Stimulated activated memory B cell treated with anti-CD40 and anti-IgM and Interleukin-4, amounts not matched to agents 10 μg/mL and 1 μg/mL and 100 μg/mL, for 72 hours (primary cell): ENCODE measurements around the gene ACVR1B.
A peak's percentile ranks its signal among the peaks of the same experiment; 100 is the strongest.

ENCODE experiments used
- ATAC-seq: fragments of 150-1000 bp; cut with Tn5 transposase; 2 replicates; pipeline ENCODE4 v1.10.0; 2021
- H3K27ac Mint-ChIP-seq: one replicate; pipeline ENCODE4 v1.8.0; 2022; ENCODE audit warnings: mild to moderate bottlenecking, mixed read lengths
- H3K27me3 Mint-ChIP-seq: one replicate; pipeline ENCODE4 v1.8.0; 2022; ENCODE audit warnings: mixed read lengths
- H3K36me3 Mint-ChIP-seq: one replicate; pipeline ENCODE4 v1.8.0; 2022; ENCODE audit warnings: mixed read lengths
- H3K4me1 Mint-ChIP-seq: one replicate; pipeline ENCODE4 v1.8.0; 2022; ENCODE audit warnings: mixed read lengths
- H3K4me3 Mint-ChIP-seq: one replicate; pipeline ENCODE4 v1.8.0; 2022; ENCODE audit warnings: mild to moderate bottlenecking, moderate library complexity, mixed read lengths
- H3K9me3 Mint-ChIP-seq: one replicate; pipeline ENCODE4 v1.8.0; 2022; ENCODE audit warnings: mixed read lengths

The ACVR1B gene

DNA sequence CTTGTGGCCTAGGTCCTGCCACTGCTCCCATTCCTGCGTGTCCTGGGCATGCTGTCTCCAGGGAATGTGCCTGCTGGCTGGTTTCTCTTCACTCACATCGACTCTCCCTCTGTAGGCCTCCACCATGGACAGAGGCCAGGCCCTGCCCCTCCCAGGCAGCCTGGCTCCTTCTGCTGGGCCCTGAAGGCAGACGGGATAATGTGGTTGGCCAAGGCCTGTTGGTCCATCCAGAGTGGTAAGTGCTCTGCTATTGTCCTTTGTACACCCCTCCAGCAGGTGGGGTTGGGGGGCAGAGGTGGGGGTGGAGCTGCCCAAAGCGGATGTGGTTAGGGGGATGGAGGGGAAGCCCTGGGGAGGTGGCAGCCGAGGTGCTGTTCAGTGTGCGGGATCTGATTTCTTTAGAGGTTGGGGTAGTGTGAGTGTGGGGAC lies 90.2 kb downstream of the ACVR1B start:
- H3K9me3 Mint-ChIP-seq = no peaks in the 10 kb centered on the region
- peak; percentile 53 for ATAC-seq

DNA sequence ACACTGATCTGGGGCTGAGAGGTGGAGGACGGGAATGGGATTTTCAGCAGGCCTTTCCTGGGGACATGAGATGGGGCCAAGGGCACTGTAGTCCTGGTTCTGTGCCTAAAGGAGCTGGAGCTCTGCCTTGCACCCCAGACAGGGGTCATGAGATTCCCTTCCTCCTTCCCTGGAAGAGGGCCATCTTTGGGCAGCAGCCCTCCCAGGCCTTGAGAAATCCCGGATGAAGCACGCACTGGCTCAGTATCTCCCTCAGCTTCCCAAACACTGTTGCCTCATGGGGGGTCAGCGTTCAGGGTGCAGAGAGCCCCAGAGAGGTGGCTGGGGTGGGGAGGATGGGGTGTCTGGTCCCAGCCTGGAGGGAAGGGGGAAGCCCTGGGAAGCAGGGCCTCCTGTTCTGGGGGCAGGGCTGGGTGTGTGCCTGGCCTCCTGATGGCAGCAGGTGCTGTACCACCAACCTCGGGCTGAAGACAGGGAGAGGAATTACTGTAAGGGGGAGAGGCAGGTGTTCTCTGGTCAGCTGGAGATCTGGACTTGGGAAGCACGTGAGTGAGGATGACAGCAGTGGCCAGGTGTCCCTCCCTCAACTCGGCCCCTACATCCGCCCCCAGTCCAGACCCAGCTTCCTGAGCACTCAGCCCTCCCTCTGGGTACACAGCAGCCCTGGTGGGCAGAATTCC lies 91.3 kb downstream of the ACVR1B start:
- no peak for ATAC-seq
- H3K36me3 Mint-ChIP-seq = peaks cover 6% of the 10 kb centered on the region
- peaks cover 54% of the 10 kb centered on the region for H3K4me1 Mint-ChIP-seq
- H3K27ac Mint-ChIP-seq = no peak overlapping the region
- H3K27me3 Mint-ChIP-seq = no peaks in the 10 kb centered on the region
- no peaks in the 10 kb centered on the region for H3K9me3 Mint-ChIP-seq
- no peak overlapping the region for H3K4me3 Mint-ChIP-seq

More for the DNA sequence above, 90.2 kb downstream of the ACVR1B start:
- peaks cover 59% of the 10 kb centered on the region for H3K4me1 Mint-ChIP-seq
- no peaks in the 10 kb centered on the region for H3K27me3 Mint-ChIP-seq
- peak overlapping the region; percentile 51 for H3K4me3 Mint-ChIP-seq
- H3K36me3 Mint-ChIP-seq = peaks cover 6% of the 10 kb centered on the region
- H3K27ac Mint-ChIP-seq = peak overlapping the region; percentile 65

DNA sequence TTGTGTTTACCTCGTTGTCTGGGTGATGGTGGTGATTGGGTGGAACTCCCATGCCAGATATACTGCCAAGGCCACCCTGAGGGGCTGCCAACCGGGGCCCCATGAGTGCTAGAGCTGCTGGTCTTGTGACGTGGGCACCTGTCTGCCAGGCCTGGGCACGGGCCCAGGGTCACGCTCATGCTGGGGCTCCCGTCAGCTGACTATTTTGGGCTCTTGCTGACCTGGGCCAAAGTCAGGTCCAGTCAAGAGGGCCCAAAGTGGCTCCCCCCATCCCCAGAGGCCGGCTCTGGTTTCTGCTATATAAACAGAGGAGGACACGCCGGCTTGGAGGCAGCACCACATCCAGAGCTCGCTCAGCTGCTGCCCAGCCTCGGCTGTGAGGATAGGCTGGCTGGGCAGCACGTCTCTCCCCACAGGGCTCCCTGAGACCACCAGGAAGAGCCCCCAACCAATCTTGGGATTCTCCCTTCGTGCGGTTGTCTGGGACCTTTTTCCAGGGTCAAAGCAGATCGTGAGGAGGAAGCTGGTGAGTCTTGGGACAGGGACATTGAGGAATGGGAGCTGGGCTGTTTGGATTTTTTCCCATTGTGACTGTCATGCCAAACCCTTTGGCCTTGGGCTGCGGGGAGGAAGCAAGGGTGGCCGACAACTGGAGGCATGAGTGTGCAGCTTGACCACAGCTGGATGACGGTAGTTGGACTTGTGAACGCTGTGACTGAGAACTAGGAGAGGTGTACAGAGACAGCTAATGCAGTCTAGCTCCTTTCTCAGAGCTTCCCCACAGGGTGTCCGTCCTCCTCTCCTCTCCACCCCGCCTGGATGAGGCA lies 92.1 kb downstream of the ACVR1B start:
- no peak for ATAC-seq
- peaks cover 48% of the 10 kb centered on the region for H3K4me1 Mint-ChIP-seq

DNA sequence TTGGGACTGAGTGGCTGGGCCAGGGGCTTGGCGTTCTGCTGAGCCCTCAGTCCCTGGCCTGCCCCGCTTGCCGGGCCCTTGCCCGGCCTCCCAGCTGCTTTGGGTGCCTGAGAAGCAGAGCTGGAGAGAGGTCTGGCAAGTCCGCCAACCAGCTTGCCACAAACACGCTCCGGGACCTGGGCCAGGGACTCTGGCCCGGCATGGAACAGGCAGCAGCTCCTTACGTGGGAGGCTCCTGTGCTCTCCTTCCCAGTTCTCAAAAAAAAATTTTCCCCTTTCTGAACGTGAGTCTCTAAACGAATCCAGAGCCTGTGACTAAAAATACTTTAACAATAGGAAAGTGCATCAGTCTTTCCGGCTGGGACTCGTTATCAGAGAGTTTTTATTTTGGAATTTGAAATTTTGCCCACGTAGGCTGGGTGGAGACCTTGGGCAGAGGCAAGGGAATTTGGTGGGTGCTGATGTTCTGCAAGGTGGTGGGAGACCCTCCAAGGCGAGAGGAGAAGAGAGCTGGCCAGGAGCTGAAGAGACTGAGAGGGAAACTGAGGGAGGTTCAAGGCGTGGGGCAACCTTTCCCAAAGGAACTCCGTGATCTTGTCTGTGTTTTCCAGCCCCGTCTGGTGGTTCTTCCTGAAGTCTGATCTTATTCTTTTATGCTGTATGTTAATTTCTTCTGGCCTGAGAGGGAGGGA lies 92.9 kb downstream of the ACVR1B start:
- H3K4me3 Mint-ChIP-seq = no peak overlapping the region
- no peak for ATAC-seq
- peaks cover 6% of the 10 kb centered on the region for H3K36me3 Mint-ChIP-seq
- peaks cover 49% of the 10 kb centered on the region for H3K4me1 Mint-ChIP-seq
- H3K27ac Mint-ChIP-seq = no peak overlapping the region
- H3K9me3 Mint-ChIP-seq = no peaks in the 10 kb centered on the region
- H3K27me3 Mint-ChIP-seq = no peaks in the 10 kb centered on the region

More for the DNA sequence above, 92.1 kb downstream of the ACVR1B start:
- H3K27ac Mint-ChIP-seq = no peak overlapping the region
- peaks cover 6% of the 10 kb centered on the region for H3K36me3 Mint-ChIP-seq
- no peaks in the 10 kb centered on the region for H3K9me3 Mint-ChIP-seq
- H3K27me3 Mint-ChIP-seq = no peaks in the 10 kb centered on the region
- H3K4me3 Mint-ChIP-seq = no peak overlapping the region

DNA sequence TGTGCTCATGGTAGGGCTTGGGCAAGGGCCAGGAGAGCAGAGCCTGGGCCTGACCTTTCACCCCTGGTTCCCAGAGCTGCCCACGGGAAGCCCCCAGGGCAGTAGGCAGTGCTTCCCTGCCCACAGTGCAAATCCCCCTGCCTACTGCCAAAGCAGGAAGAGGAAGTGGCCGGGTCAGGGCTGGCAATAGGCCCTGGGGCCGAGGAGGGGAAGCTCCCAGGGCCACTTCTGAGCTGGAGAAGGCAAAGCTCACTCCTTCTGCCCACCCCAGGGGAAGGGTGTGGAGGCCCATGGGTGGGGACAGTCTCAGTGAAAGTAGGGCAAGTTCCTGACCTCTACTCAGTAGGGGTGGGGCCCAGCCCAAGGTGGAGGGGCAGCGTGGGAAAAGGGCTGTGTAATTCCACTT lies 94.3 kb downstream of the ACVR1B start:
- Mint-ChIP-seq H3K36me3 (peaks cover 6% of the 10 kb centered on the region), H3K4me1 (peaks cover 49% of the 10 kb centered on the region), H3K9me3 (no peaks in the 10 kb centered on the region), H3K4me3 (no peak overlapping the region), H3K27ac (peak overlapping the region; percentile 82), H3K27me3 (no peaks in the 10 kb centered on the region)
- no peak for ATAC-seq
